Testis (tissue), 3 donors: Measurements from ENCODE around the gene THADA. TPM values are rescaled to one million over a fixed set of nuclear protein-coding genes. Genes with fewer than 3 reads are reported as not detected.

ENCODE experiments used
- DNase-seq: peaks from one replicate; pipeline ENCODE4 v3.0.0-alpha.2; 2019
- H3K27ac ChIP-seq, 2 donors: fragments of 200-600 bp; sonication (generic); one replicate each; pipeline ENCODE4 v1.5.1; 2019
- H3K27me3 ChIP-seq: fragments of 200-600 bp; sonication (generic); one replicate; pipeline ENCODE4 v1.5.1; 2019
- H3K36me3 ChIP-seq: fragments of 200-600 bp; sonication (generic); one replicate; pipeline ENCODE4 v1.5.1; 2017; ENCODE audit warnings: low read depth; ENCODE audit errors: missing control alignments
- H3K4me1 ChIP-seq: fragments of 200-600 bp; sonication (generic); one replicate; pipeline ENCODE4 v1.5.1; 2019
- H3K4me3 ChIP-seq, 2 donors: fragments of 200-600 bp; sonication (generic); one replicate each; pipeline ENCODE4 v1.5.1; 2017 to 2019
- H3K9me3 ChIP-seq: fragments of 200-600 bp; sonication (generic); one replicate; pipeline ENCODE4 v1.5.1; 2017
- CTCF ChIP-seq, 3 experiments: fragments of 450-650 bp in 2 of 3; fragments of 200-600 bp in 1 of 3; sonication (generic) in 1 of 3; IDR thresholded peaks; one replicate each; pipeline ENCODE4 v1.5.1; 2016 to 2019; ENCODE audit warnings: antibody characterized with exemption in 3 of 3, mild to moderate bottlenecking in 2 of 3, moderate library complexity in 1 of 3
- POLR2A ChIP-seq: fragments of 450-650 bp; IDR thresholded peaks from one replicate; pipeline ENCODE4 v1.6.1; 2017; ENCODE audit warnings: antibody characterized with exemption, mild to moderate bottlenecking, moderate library complexity
- WGBS, 2 donors: methylation state at CpG; one replicate each; pipeline ENCODE4 v1.1.5; 2018; 5-methylcytosine and 5-hydroxymethylcytosine counted together
- intact Hi-C: fragments of 100-400 bp; cut with DNase I; formaldehyde crosslinking; loops from one replicate; pipeline ENCODE4 v1.15.1; 2023; ENCODE audit warnings: low total_unique reads
- polyA plus RNA-seq: library from polyadenylated mRNA; stranded (reverse); fragments of 350-450 nt; fragmentation: Illumina TruSeq; extraction: RNeasy Lipid Tissue Mini Kit (QIAGEN cat#74804); gene quantifications from one replicate; pipeline ENCODE4 v1.2.3, GENCODE V29; 2014; ENCODE audit warnings: low read depth, low replicate concordance; ENCODE audit not compliant: insufficient read depth
- total RNA-seq, 2 donors: library from RNA; depleted of rRNA; stranded (reverse); fragments of >200 nt; gene quantifications; one replicate each; pipeline ENCODE4 v1.2.3, GENCODE V29; 2016

The THADA gene
- total and polyA plus RNA-seq, 3 donors from 2014 or later: 29.5 to 43.9 (median 39.5) TPM

DNA sequence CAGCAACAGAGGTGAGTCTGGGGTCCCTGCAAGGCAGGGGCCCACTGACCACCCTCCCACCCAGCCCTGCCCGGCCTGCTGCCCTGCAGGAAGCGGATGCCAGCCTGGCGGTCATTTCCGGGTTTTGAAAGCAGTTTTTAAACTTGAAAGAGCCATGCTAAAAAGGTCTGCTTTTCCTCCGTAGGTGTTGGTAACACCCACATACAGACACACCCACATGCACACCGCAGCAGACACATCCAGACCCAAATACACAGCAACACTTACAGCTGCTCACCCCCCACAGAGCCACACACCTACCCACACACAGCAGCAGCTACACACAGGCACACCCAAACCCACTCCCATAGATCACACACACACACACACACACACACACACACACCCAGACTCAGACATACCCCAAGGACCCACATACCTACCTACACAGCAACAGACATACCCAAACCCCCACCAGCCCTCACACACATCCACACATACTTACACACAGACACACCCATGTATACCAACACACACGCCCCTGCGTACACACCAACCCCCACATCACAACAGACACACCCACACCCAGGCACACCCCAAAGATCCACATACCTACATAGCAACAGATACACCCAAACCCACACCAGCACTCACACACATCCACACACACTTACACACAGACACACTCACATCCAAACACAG, 377.0 kb downstream of the THADA start:
- Histone ChIP-seq H3K36me3 (no peaks in the 10 kb centered on the region), H3K4me1 (peaks cover 43% of the 10 kb centered on the region), H3K4me3 (peak overlapping the region; percentile 53 to 66), H3K9me3 (no peaks in the 10 kb centered on the region), H3K27me3 (no peaks in the 10 kb centered on the region), H3K27ac (peak overlapping the region; percentile 92 to 100)
- TF ChIP-seq CTCF (IDR thresholded peaks at IDR 0.05) (no peak), POLR2A (no peak)
- DNase-seq: peak; percentile 36
- intact Hi-C loops: no loop called here
- WGBS, 2 donors: 34 to 47% methylated on average over 4 to 8 of the region's 8 CpGs

GRCh38 chr2:43218155-43218701, 377.6 kb downstream of the THADA start:
- DNase-seq: peak; percentile 63
- no peaks in the 10 kb centered on the region for H3K9me3 ChIP-seq
- no peaks in the 10 kb centered on the region for H3K36me3 ChIP-seq
- intact Hi-C loops: no loop called here
- H3K27me3 ChIP-seq: no peaks in the 10 kb centered on the region
- TF ChIP-seq CTCF (IDR thresholded peaks at IDR 0.05): peak in 2 of 3 experiments; percentile 7 to 16
- TF ChIP-seq POLR2A: no peak
- H3K4me1 ChIP-seq: peaks cover 40% of the 10 kb centered on the region
- WGBS, 2 donors: 23 to 26% methylated on average over 12 to 13 of the region's 13 CpGs
- no peak overlapping the region for H3K4me3 ChIP-seq
- H3K27ac ChIP-seq: peak overlapping the region; percentile 92 to 100

DNA sequence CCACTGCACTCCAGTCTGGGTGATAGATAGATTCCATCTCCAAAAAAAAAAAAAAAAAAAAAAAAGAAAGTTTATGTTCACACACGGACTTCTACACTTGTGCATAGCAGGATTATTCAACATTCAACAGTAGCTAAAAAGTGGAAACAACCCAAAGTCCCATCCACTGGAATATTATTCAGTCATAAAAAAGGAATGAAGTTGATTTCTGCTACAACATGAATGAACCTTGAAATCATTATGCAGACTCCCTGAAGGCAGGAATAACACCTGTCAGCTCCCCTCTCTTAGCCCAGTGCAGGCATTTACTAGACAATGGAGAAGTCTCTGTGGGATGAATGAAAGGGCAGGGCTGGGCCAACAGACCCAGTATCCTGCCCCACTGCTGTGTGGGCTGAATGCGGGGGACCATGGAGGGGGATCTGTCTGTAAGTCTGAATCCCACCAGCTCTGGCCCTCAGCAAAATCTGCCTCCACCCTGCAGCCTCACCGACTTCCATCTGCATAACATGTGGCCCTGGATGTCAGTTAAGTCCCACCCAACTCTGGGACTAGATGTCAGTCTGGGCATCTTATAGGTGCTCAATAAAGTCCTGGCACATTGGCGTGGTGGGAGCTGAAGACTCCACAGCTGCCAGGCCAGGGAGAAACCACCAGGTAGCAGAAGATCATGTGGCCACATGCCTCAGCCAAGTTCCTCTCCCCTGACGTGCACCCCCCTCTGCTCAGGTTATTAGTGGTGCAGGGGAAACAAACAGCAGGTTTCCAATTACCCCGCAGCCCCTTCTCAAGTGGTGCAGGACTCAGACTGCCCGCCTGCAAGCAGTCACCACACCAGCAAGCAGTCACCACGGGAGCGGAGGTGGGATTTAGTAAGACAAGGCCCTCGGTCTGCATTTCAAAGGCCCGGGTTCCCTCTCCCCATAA, 378.3 kb downstream of the THADA start:
- peak; percentile 34 for DNase-seq
- TF ChIP-seq CTCF (IDR thresholded peaks at IDR 0.05) (no peak), POLR2A (no peak)
- intact Hi-C loops: no loop called here
- Histone ChIP-seq H3K27me3 (no peaks in the 10 kb centered on the region), H3K27ac (peak overlapping the region; percentile 92 to 100), H3K36me3 (no peaks in the 10 kb centered on the region), H3K4me1 (peaks cover 36% of the 10 kb centered on the region), H3K4me3 (no peak overlapping the region), H3K9me3 (no peaks in the 10 kb centered on the region)
- 45 to 46% methylated on average over 9 to 11 of the region's 11 CpGs for WGBS, 2 donors

DNA sequence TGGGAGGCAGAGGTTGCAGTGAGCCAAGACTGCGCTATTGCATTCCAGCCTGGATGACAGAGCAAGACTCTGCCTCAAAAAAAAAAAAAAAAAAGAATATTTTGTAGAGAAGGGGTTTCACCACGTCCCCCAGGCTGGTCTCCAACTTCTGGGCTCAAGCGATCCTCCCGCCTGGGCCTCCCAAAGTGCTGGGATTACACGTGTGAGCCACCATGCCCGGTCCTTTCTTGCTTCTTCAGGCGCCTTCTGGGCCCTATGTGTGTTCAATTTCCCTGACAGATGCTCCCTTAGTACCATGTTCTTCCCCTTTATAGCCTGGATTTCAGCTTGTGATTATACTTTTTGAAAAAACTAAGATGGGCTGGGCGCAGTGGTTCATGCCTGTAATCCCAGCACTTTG, 379.2 kb downstream of the THADA start:
- Histone ChIP-seq H3K27ac (no peak overlapping the region), H3K4me3 (no peak overlapping the region), H3K4me1 (peaks cover 35% of the 10 kb centered on the region), H3K36me3 (no peaks in the 10 kb centered on the region), H3K27me3 (no peaks in the 10 kb centered on the region), H3K9me3 (no peaks in the 10 kb centered on the region)
- intact Hi-C loops: no loop called here
- 84 to 93% methylated on average over 8 of the region's 8 CpGs for WGBS, 2 donors
- no peak for DNase-seq
- TF ChIP-seq POLR2A: no peak
- no peak for TF ChIP-seq CTCF (IDR thresholded peaks at IDR 0.05)
